ENCODE measurements around the gene NAV1.
"Not testable (repeated sequence)": the region's sequence is repeated elsewhere in the genome, so short reads cannot be mapped to it uniquely, and the experiment has no call there.

The NAV1 gene

GRCh38 chr1:201542309-201543035 is 3.5 kb downstream of the NAV1 start:
- Histone ChIP-seq H3K4me3 (peak overlapping the region; percentile 86), H3K9me3 (no peaks in the 10 kb centered on the region), H3K4me2 (peak overlapping the region; percentile 97), H3K9ac (peak overlapping the region; percentile 38), H3K27ac (peak overlapping the region; percentile 86), H3K36me3 (no peaks in the 10 kb centered on the region), H4K20me1 (no peaks in the 10 kb centered on the region), H3K27me3 (peaks cover 33% of the 10 kb centered on the region), H3K4me1 (peaks cover 79% of the 10 kb centered on the region)
- no peak for TF ChIP-seq Cebpa-rat (IDR thresholded peaks at IDR 0.05)

- Histone ChIP-seq H3K36me3 (no peaks in the 10 kb centered on the region), H3K27ac (no peak overlapping the region), H3K9ac (no peak overlapping the region), H3K4me3 (no peak overlapping the region), H3K4me1 (peaks cover 68% of the 10 kb centered on the region), H3K27me3 (peaks cover 17% of the 10 kb centered on the region), H4K20me1 (no peaks in the 10 kb centered on the region), H3K9me3 (no peaks in the 10 kb centered on the region), H3K4me2 (peak overlapping the region; percentile 25)
- no peak for TF ChIP-seq Cebpa-rat (IDR thresholded peaks at IDR 0.05)
Observed at GRCh38 chr1:201543871-201544642, 5.1 kb downstream of the NAV1 start.

- no peak for TF ChIP-seq Cebpa-rat (IDR thresholded peaks at IDR 0.05)
- Histone ChIP-seq H3K9ac (no peak overlapping the region), H3K4me2 (no peak overlapping the region), H3K4me3 (no peak overlapping the region), H3K27me3 (peaks cover 11% of the 10 kb centered on the region), H4K20me1 (no peaks in the 10 kb centered on the region), H3K9me3 (no peaks in the 10 kb centered on the region), H3K4me1 (peaks cover 63% of the 10 kb centered on the region), H3K27ac (no peak overlapping the region), H3K36me3 (no peaks in the 10 kb centered on the region)
Observed at GRCh38 chr1:201544710-201545109, 5.8 kb downstream of the NAV1 start.

- H3K36me3 ChIP-seq = 0 out of 2 replicates have a peak, but pooled peaks cover 3% of the 10 kb centered on the region
- H3K27me3 ChIP-seq = no peaks in the 10 kb centered on the region
- H3K4me2 ChIP-seq = peak overlapping the region; percentile 65
- no peak for TF ChIP-seq Cebpa-rat (IDR thresholded peaks at IDR 0.05)
- H4K20me1 ChIP-seq = no peaks in the 10 kb centered on the region; the same call in 1 of the 2 replicates
- H3K27ac ChIP-seq = peak overlapping the region; percentile 60; the same call in 1 of the 2 replicates
- H3K9me3 ChIP-seq = no peaks in the 10 kb centered on the region
- no peak overlapping the region for H3K4me3 ChIP-seq
- H3K9ac ChIP-seq = no peak overlapping the region
- peaks cover 52% of the 10 kb centered on the region for H3K4me1 ChIP-seq
Observed at GRCh38 chr1:201545851-201546492, 7.0 kb downstream of the NAV1 start.

GRCh38 chr1:201549522-201549921 is 10.6 kb downstream of the NAV1 start:
- H3K27ac ChIP-seq, H3K4me3 ChIP-seq, H3K9ac ChIP-seq, H3K4me2 ChIP-seq, H3K27me3 ChIP-seq, H3K36me3 ChIP-seq, H4K20me1 ChIP-seq, H3K9me3 ChIP-seq: not testable (repeated sequence)
- peaks cover 48% of the 10 kb centered on the region for H3K4me1 ChIP-seq

- Histone ChIP-seq H4K20me1 (no peaks in the 10 kb centered on the region; the same call in 1 of the 2 replicates), H3K4me1 (peaks cover 50% of the 10 kb centered on the region), H3K9ac (no peak overlapping the region), H3K36me3 (0 out of 2 replicates have a peak, but pooled peaks cover 3% of the 10 kb centered on the region), H3K9me3 (no peaks in the 10 kb centered on the region), H3K27me3 (no peaks in the 10 kb centered on the region), H3K4me2 (no peak overlapping the region), H3K4me3 (no peak overlapping the region), H3K27ac (no peak overlapping the region)
- TF ChIP-seq Cebpa-rat (IDR thresholded peaks at IDR 0.05) = no peak
Observed at GRCh38 chr1:201551096-201551495, 12.2 kb downstream of the NAV1 start.

- Histone ChIP-seq H3K36me3 (0 out of 2 replicates have a peak, but pooled peaks cover 3% of the 10 kb centered on the region), H3K4me3 (no peak overlapping the region), H3K4me1 (peaks cover 56% of the 10 kb centered on the region), H3K4me2 (peak overlapping the region; percentile 89), H3K27me3 (no peaks in the 10 kb centered on the region), H3K27ac (peak overlapping the region; percentile 37; the same call in 1 of the 2 replicates), H3K9ac (no peak overlapping the region), H3K9me3 (no peaks in the 10 kb centered on the region), H4K20me1 (no peaks in the 10 kb centered on the region; the same call in 1 of the 2 replicates)
- no peak for TF ChIP-seq Cebpa-rat (IDR thresholded peaks at IDR 0.05)
Observed at GRCh38 chr1:201551877-201552731, 13.2 kb downstream of the NAV1 start.

GRCh38 chr1:201552941-201553351 is 14.0 kb downstream of the NAV1 start:
- 0 out of 2 replicates have a peak, but pooled peaks cover 3% of the 10 kb centered on the region for H3K36me3 ChIP-seq
- H3K4me1 ChIP-seq = peaks cover 64% of the 10 kb centered on the region
- peak overlapping the region; percentile 77 for H3K27ac ChIP-seq
- H3K4me3 ChIP-seq = no peak overlapping the region
- H3K9me3 ChIP-seq = no peaks in the 10 kb centered on the region
- peak overlapping the region; percentile 17; the same call in 1 of the 2 replicates for H3K9ac ChIP-seq
- H3K4me2 ChIP-seq = peak overlapping the region; percentile 89
- H3K27me3 ChIP-seq = no peaks in the 10 kb centered on the region
- TF ChIP-seq Cebpa-rat (IDR thresholded peaks at IDR 0.05) = no peak
- no peaks in the 10 kb centered on the region; the same call in 1 of the 2 replicates for H4K20me1 ChIP-seq
